Tibial nerve (tissue), 4 donors: ENCODE data around the gene LTO1. TPM values are rescaled to one million over a fixed set of nuclear protein-coding genes. Genes with fewer than 3 reads are reported as not detected.

Experiments used
- DNase-seq, 2 donors: peaks; one replicate each; pipeline ENCODE4 v3.0.0-alpha.2; 2019; ENCODE audit warnings: low spot score in 2 of 2
- H3K27ac ChIP-seq, 4 donors: fragments of 200-600 bp; sonication (generic) in 3 of 4; one replicate each; pipeline ENCODE4 v1.5.1; 2017 to 2019; ENCODE audit warnings: mild to moderate bottlenecking in 1 of 4
- H3K27me3 ChIP-seq, 2 donors: fragments of 200-600 bp; sonication (generic) in 1 of 2; one replicate each; pipeline versions ENCODE4 v1.5.1 to v1.6.0; 2017 to 2019
- H3K36me3 ChIP-seq, 3 donors: fragments of 200-600 bp; sonication (generic); one replicate each; pipeline ENCODE4 v1.5.1; 2018 to 2019
- H3K4me1 ChIP-seq, 4 donors: fragments of 200-600 bp; sonication (generic) in 3 of 4; one replicate each; pipeline ENCODE4 v1.5.1; 2017 to 2019
- H3K4me3 ChIP-seq, 4 donors: fragments of 200-600 bp; sonication (generic) in 3 of 4; one replicate each; pipeline ENCODE4 v1.5.1; 2017 to 2019; ENCODE audit warnings: mild to moderate bottlenecking in 1 of 4, moderate library complexity in 1 of 4
- H3K9me3 ChIP-seq, 4 donors: fragments of 200-600 bp; sonication (generic) in 3 of 4; one replicate each; pipeline ENCODE4 v1.5.1; 2017 to 2019
- CTCF ChIP-seq, 5 experiments: fragments of 200-600 bp in 3 of 5; fragments of 450-650 bp in 2 of 5; sonication (generic) in 3 of 5; IDR thresholded peaks; one replicate each; pipeline ENCODE4 v1.5.1; 2016 to 2019; ENCODE audit warnings: antibody characterized with exemption in 5 of 5, mild to moderate bottlenecking in 3 of 5, moderate library complexity in 2 of 5
- EP300 ChIP-seq, 2 donors: sonication (generic); formaldehyde crosslinking; IDR thresholded peaks; one replicate each; pipeline ENCODE4 v1.6.1; 2017; ENCODE audit warnings: antibody characterized with exemption in 2 of 2, mild to moderate bottlenecking in 1 of 2
- POLR2A ChIP-seq, 2 donors: fragments of 450-650 bp; IDR thresholded peaks; one replicate each; pipeline ENCODE4 v1.6.1; 2017; ENCODE audit warnings: antibody characterized with exemption in 2 of 2, mild to moderate bottlenecking in 2 of 2, moderate library complexity in 2 of 2
- WGBS, 2 donors: methylation state at CpG; one replicate each; pipeline ENCODE4 v1.1.5; 2018; 5-methylcytosine and 5-hydroxymethylcytosine counted together
- total RNA-seq, 4 donors: library from RNA; depleted of rRNA; stranded (reverse); fragments of >200 nt; gene quantifications; one replicate each; pipeline ENCODE4 v1.1.0, GENCODE V29; 2016

Gene LTO1
- total RNA-seq, 4 donors from 2014 or later: 22.5 to 29.9 (median 23.1) TPM

GRCh38 chr11:69708736-69709401 is 33.7 kb upstream of the LTO1 start:
- H3K9me3 ChIP-seq: no peaks in the 10 kb centered on the region
- 63 to 73% methylated on average over 14 to 15 of the region's 15 CpGs for WGBS, 2 donors
- peaks cover 2 to 38% of the 10 kb centered on the region in 2 donors for H3K27me3 ChIP-seq
- no peak for DNase-seq
- H3K4me3 ChIP-seq: no peak overlapping the region
- H3K36me3 ChIP-seq: no peaks in the 10 kb centered on the region
- peaks cover 0 to 20% (median 6%) of the 10 kb centered on the region in 4 donors for H3K4me1 ChIP-seq
- TF ChIP-seq POLR2A (IDR thresholded peaks at IDR 0.05) (no peak), CTCF (IDR thresholded peaks at IDR 0.05) (no peak)
- no peak overlapping the region for H3K27ac ChIP-seq

- Histone ChIP-seq H3K27ac (no peak overlapping the region), H3K4me3 (no peak overlapping the region), H3K27me3 (peaks cover 2 to 54% of the 10 kb centered on the region in 2 donors), H3K9me3 (no peaks in the 10 kb centered on the region), H3K36me3 (no peaks in the 10 kb centered on the region), H3K4me1 (peaks cover 0 to 37% (median 8%) of the 10 kb centered on the region in 4 donors)
- no peak for DNase-seq
- TF ChIP-seq CTCF (IDR thresholded peaks at IDR 0.05) (no peak), EP300 (IDR thresholded peaks at IDR 0.05) (no peak), POLR2A (IDR thresholded peaks at IDR 0.05) (no peak)
- 43 to 46% methylated on average over 7 of the region's 7 CpGs for WGBS, 2 donors
Observed at GRCh38 chr11:69707176-69707575, 32.0 kb upstream of the LTO1 start.

GRCh38 chr11:69705901-69706787 is 31.0 kb upstream of the LTO1 start:
- H3K4me1 ChIP-seq: peaks cover 0 to 41% (median 8%) of the 10 kb centered on the region in 4 donors
- no peak overlapping the region for H3K4me3 ChIP-seq
- H3K27ac ChIP-seq: no peak overlapping the region
- H3K27me3 ChIP-seq: peaks cover 2 to 64% of the 10 kb centered on the region in 2 donors
- DNase-seq: no peak
- 60 to 63% methylated on average over 18 to 19 of the region's 20 CpGs for whole genome bisulfite sequencing, 2 donors
- H3K9me3 ChIP-seq: no peaks in the 10 kb centered on the region
- no peaks in the 10 kb centered on the region for H3K36me3 ChIP-seq
- TF ChIP-seq POLR2A (IDR thresholded peaks at IDR 0.05): no peak
- no peak for TF ChIP-seq CTCF (IDR thresholded peaks at IDR 0.05)
- no peak for TF ChIP-seq EP300 (IDR thresholded peaks at IDR 0.05)

GRCh38 chr11:69705351-69705811 is 30.2 kb upstream of the LTO1 start:
- 43 to 46% methylated on average over 18 of the region's 18 CpGs for WGBS, 2 donors
- DNase-seq: no peak
- Histone ChIP-seq H3K4me3 (no peak overlapping the region), H3K27me3 (peaks cover 2 to 68% of the 10 kb centered on the region in 2 donors), H3K36me3 (no peaks in the 10 kb centered on the region), H3K9me3 (no peaks in the 10 kb centered on the region), H3K27ac (no peak overlapping the region), H3K4me1 (peaks cover 0 to 45% (median 8%) of the 10 kb centered on the region in 4 donors)
- no peak for TF ChIP-seq EP300 (IDR thresholded peaks at IDR 0.05)
- TF ChIP-seq POLR2A (IDR thresholded peaks at IDR 0.05): no peak
- no peak for TF ChIP-seq CTCF (IDR thresholded peaks at IDR 0.05)
